WTC11 (cell line): ENCODE measurements around the gene TANGO2. TPM values are rescaled to one million over a fixed set of nuclear protein-coding genes. Genes with fewer than 3 reads are reported as not detected.

Source experiments
- ATAC-seq: fragments of 200-7000 bp; cut with Tn5 transposase; 2 replicates; pipeline ENCODE4 v1.10.0; 2021; ENCODE audit warnings: mild to moderate bottlenecking, moderate library complexity
- CTCF ChIA-PET: fragments of 300-600 bp; sonication (Branson Sonifier 250); formaldehyde crosslinking; loops from one replicate; lab custom pipeline; 2021; ENCODE audit warnings: antibody characterized with exemption; lab: Charles Lee
- POLR2A ChIA-PET: fragments of 350-600 bp; sonication (Branson Sonifier 250); formaldehyde crosslinking; loops from one replicate; lab custom pipeline; 2021; ENCODE audit warnings: antibody characterized with exemption; lab: Charles Lee
- DNase-seq: peaks from one replicate; pipeline ENCODE4 v3.0.0; 2021; ENCODE audit warnings: low spot score
- H3K27ac Mint-ChIP-seq: 2 replicates; pipeline ENCODE4 v1.8.0; 2021; ENCODE audit warnings: mixed read lengths
- H3K27me3 Mint-ChIP-seq: 2 replicates; pipeline ENCODE4 v1.8.0; 2021; ENCODE audit warnings: low read depth, mild to moderate bottlenecking, moderate library complexity, mixed read lengths
- H3K36me3 Mint-ChIP-seq: 2 replicates; pipeline ENCODE4 v1.8.0; 2021; ENCODE audit warnings: mixed read lengths
- H3K4me1 Mint-ChIP-seq: 2 replicates; pipeline ENCODE4 v1.8.0; 2022; ENCODE audit warnings: mixed read lengths
- H3K4me3 Mint-ChIP-seq: 2 replicates; pipeline ENCODE4 v1.8.0; 2021; ENCODE audit warnings: mild to moderate bottlenecking, moderate library complexity, mixed read lengths
- H3K9me3 Mint-ChIP-seq: 2 replicates; pipeline ENCODE4 v1.8.0; 2021; ENCODE audit warnings: mixed read lengths
- AFF4 ChIP-seq: sonication (generic); formaldehyde crosslinking; IDR thresholded peaks from 2 replicates; pipeline ENCODE4 v1.8.1; 2023; ENCODE audit warnings: mild to moderate bottlenecking, missing genetic modification reagents, borderline replicate concordance
- CREB1 ChIP-seq: sonication (generic); formaldehyde crosslinking; IDR thresholded peaks from 2 replicates; pipeline ENCODE4 v1.8.0; 2023; ENCODE audit warnings: mild to moderate bottlenecking, missing genetic modification reagents
- CREM ChIP-seq: sonication (generic); formaldehyde crosslinking; IDR thresholded peaks from 2 replicates; pipeline ENCODE4 v1.8.1; 2022; ENCODE audit warnings: mild to moderate bottlenecking, missing genetic modification reagents, moderate library complexity
- CTCF ChIP-seq: fragments of 200-600 bp; IDR thresholded peaks from 2 replicates; pipeline ENCODE4 v1.8.0; 2022; ENCODE audit warnings: antibody characterized with exemption
- FOXK1 ChIP-seq: sonication (generic); formaldehyde crosslinking; IDR thresholded peaks from 2 replicates; pipeline ENCODE4 v1.8.0; 2022; ENCODE audit warnings: mild to moderate bottlenecking, moderate library complexity, missing genetic modification reagents
- FOXP4 ChIP-seq: sonication (generic); formaldehyde crosslinking; IDR thresholded peaks from 2 replicates; pipeline ENCODE4 v1.8.0; 2022; ENCODE audit warnings: mild to moderate bottlenecking, missing genetic modification reagents
- MAX ChIP-seq: sonication (generic); formaldehyde crosslinking; IDR thresholded peaks from 2 replicates; pipeline ENCODE4 v1.8.0; 2022; ENCODE audit warnings: mild to moderate bottlenecking, missing genetic modification reagents
- MLX ChIP-seq: sonication (generic); formaldehyde crosslinking; IDR thresholded peaks from 2 replicates; pipeline ENCODE4 v1.8.1; 2023; ENCODE audit warnings: mild to moderate bottlenecking, missing genetic modification reagents, moderate library complexity
- NFATC4 ChIP-seq: fragments of 250-450 bp; sonication (Bioruptor Pico); IDR thresholded peaks from 2 replicates; pipeline ENCODE4 v1.9.0; 2021; ENCODE audit warnings: mild to moderate bottlenecking
- PRRX2 ChIP-seq: fragments of 250-450 bp; sonication (Bioruptor Pico); IDR thresholded peaks from 2 replicates; pipeline ENCODE4 v1.8.0; 2021; ENCODE audit warnings: mild to moderate bottlenecking
- SMAD3 ChIP-seq: sonication (generic); formaldehyde crosslinking; IDR thresholded peaks from 2 replicates; pipeline ENCODE4 v1.8.0; 2022; ENCODE audit warnings: missing genetic modification reagents, mild to moderate bottlenecking, borderline replicate concordance
- TEAD4 ChIP-seq: sonication (generic); formaldehyde crosslinking; IDR thresholded peaks from 2 replicates; pipeline ENCODE4 v1.8.0; 2022; ENCODE audit warnings: mild to moderate bottlenecking, missing genetic modification reagents
- ZBTB21 ChIP-seq: sonication (generic); formaldehyde crosslinking; IDR thresholded peaks from 2 replicates; pipeline ENCODE4 v1.8.1; 2023; ENCODE audit warnings: mild to moderate bottlenecking, missing genetic modification reagents, borderline replicate concordance
- ZBTB43 ChIP-seq: sonication (generic); formaldehyde crosslinking; IDR thresholded peaks from 2 replicates; pipeline ENCODE4 v1.8.1; 2023; ENCODE audit warnings: mild to moderate bottlenecking, missing genetic modification reagents
- ZNF423 ChIP-seq: fragments of 250-450 bp; sonication (Bioruptor Pico); IDR thresholded peaks from 2 replicates; pipeline ENCODE4 v2.1.2; 2022; ENCODE audit warnings: mild to moderate bottlenecking, moderate library complexity
- total RNA-seq: library from RNA; stranded (reverse); gene quantifications from 3 replicates; pipeline ENCODE4 v1.2.3, GENCODE V29; 2021

Gene TANGO2
- total RNA-seq, 1 experiment from 2014 or later: 14.8 TPM

- TF ChIP-seq ZBTB43 (CRISPR knock-in tag): no peak
- no peak for TF ChIP-seq MLX (CRISPR knock-in tag)
- no peak for TF ChIP-seq CREM (CRISPR knock-in tag)
- no peak for TF ChIP-seq FOXP4 (CRISPR knock-in tag)
- no peak for TF ChIP-seq CREB1 (CRISPR knock-in tag)
- no peak for TF ChIP-seq AFF4 (CRISPR knock-in tag)
Measured at GRCh38 chr22:20032407-20032991, 11.6 kb downstream of the TANGO2 start (continued).

GRCh38 chr22:20033045-20033706 lies 12.3 kb downstream of the TANGO2 start:
- no peak for DNase-seq
- TF ChIP-seq ZNF423 (CRISPR knock-in tag): no peak
- no peak for TF ChIP-seq FOXP4 (CRISPR knock-in tag)
- no peak for TF ChIP-seq ZBTB21 (CRISPR knock-in tag)
- TF ChIP-seq CTCF: no peak
- no peak for TF ChIP-seq MAX (CRISPR knock-in tag)
- no peak for TF ChIP-seq NFATC4 (CRISPR knock-in tag)
- no peak for TF ChIP-seq TEAD4 (CRISPR knock-in tag)
- no peak for TF ChIP-seq FOXK1 (CRISPR knock-in tag)
- TF ChIP-seq PRRX2 (CRISPR knock-in tag): no peak
- no peak for TF ChIP-seq SMAD3
- POLR2A ChIA-PET: no interaction called here
- ATAC-seq: no peak
- CTCF ChIA-PET: interaction anchor here (0.5 to 1.6 kb wide), 2 partner anchors 13 to 20 kb away, joined by 4 to 5 read pairs; no protein-coding TSS in a partner anchor
- H3K4me1 Mint-ChIP-seq: 0 out of 2 replicates have a peak, but pooled peaks cover 4% of the 10 kb centered on the region
- H3K36me3 Mint-ChIP-seq: no peaks in the 10 kb centered on the region
- no peak overlapping the region for H3K27ac Mint-ChIP-seq
- H3K27me3 Mint-ChIP-seq: no peaks in the 10 kb centered on the region
- no peak overlapping the region for H3K4me3 Mint-ChIP-seq
- H3K9me3 Mint-ChIP-seq: no peaks in the 10 kb centered on the region
